HepG2 (cell line): ENCODE measurements around the gene NOCT.

Experiments used
- LCORL ChIP-seq, 2 experiments: fragments of 450-650 bp in 1 of 2; sonication (generic) in 1 of 2; formaldehyde crosslinking in 1 of 2; IDR thresholded peaks; 2 replicates each; pipeline versions ENCODE4 v1.5.0 to v1.6.1; 2017 to 2020; ENCODE audit warnings: antibody characterized with exemption in 1 of 2, missing genetic modification reagents in 1 of 2
- PHB2 ChIP-seq: fragments of 450-650 bp; IDR thresholded peaks from 2 replicates; pipeline ENCODE4 v1.6.1; 2018; ENCODE audit not compliant: partially characterized antibody
- SCMH1 ChIP-seq: sonication (generic); formaldehyde crosslinking; IDR thresholded peaks from 2 replicates; pipeline ENCODE4 v1.9.0; 2021; ENCODE audit warnings: missing genetic modification reagents, mild to moderate bottlenecking, borderline replicate concordance
- TF ChIP-seq, protein P1 (sequence below): sonication (generic); formaldehyde crosslinking; IDR thresholded peaks from 2 replicates; pipeline ENCODE4 v1.4.0; 2020; ENCODE audit warnings: missing genetic modification reagents, mild to moderate bottlenecking, borderline replicate concordance

DNA sequence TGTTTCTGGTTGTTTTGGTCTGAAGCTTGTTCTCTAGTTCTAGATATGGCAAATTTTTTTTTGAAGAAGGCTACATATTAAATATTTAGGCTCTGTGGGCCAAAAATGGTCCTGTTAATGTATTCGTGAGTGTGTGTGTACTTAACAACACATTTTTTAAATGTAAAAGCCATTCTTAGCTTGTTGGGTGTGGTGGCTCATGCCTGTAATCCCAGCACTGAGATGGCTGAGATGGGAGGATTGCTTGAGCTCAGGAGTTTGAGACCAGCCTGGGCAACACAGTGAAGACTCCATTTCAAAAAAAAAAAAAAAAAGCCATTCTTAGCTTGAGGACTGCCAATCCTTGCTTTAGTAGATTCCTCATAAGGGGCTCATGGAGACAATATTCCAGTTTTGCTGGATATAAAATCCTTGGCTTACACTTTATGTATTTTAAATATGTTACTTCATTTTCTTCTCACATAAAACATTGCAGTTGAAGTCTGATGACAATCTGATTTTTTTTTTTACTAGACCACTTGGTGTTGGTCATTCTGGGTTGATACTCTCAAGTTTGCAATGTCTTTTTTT is 23.4 kb downstream of the NOCT start:
- TF ChIP-seq, protein P1, sequence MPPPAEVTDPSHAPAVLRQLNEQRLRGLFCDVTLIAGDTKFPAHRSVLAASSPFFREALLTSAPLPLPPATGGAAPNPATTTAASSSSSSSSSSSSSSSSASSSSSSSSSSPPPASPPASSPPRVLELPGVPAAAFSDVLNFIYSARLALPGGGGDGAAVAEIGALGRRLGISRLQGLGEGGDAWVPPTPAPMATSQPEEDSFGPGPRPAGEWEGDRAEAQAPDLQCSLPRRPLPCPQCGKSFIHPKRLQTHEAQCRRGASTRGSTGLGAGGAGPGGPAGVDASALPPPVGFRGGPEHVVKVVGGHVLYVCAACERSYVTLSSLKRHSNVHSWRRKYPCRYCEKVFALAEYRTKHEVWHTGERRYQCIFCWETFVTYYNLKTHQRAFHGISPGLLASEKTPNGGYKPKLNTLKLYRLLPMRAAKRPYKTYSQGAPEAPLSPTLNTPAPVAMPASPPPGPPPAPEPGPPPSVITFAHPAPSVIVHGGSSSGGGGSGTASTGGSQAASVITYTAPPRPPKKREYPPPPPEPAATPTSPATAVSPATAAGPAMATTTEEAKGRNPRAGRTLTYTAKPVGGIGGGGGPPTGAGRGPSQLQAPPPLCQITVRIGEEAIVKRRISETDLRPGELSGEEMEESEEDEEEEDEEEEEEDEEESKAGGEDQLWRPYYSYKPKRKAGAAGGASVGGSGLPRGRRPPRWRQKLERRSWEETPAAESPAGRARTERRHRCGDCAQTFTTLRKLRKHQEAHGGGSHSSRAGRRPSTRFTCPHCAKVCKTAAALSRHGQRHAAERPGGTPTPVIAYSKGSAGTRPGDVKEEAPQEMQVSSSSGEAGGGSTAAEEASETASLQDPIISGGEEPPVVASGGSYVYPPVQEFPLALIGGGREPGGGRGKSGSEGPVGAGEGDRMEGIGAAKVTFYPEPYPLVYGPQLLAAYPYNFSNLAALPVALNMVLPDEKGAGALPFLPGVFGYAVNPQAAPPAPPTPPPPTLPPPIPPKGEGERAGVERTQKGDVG, result no peak
- TF ChIP-seq LCORL (IDR thresholded peaks at IDR 0.05), result no peak
- no peak for TF ChIP-seq LCORL (CRISPR knock-in tag; IDR thresholded peaks at IDR 0.05)
- TF ChIP-seq PHB2, result no peak
- TF ChIP-seq SCMH1 (CRISPR knock-in tag), result no peak
